ENCODE results near the gene GIGYF2. TPM values are rescaled to one million over a fixed set of nuclear protein-coding genes. Genes with fewer than 3 reads are reported as not detected.

GIGYF2 gene
- total RNA-seq, 1 experiment from 2014 or later, result 40.4 TPM

GRCh38 chr2:232721261-232721660 is 24.1 kb downstream of the GIGYF2 start:
- ChIA-PET CTCF (no interaction called here), POLR2A (interaction anchor here (0.6 kb wide), 1 partner anchor 25 kb away, joined by 3 read pairs; no protein-coding TSS in a partner anchor)
- H3K27me3 ChIP-seq (replicated peaks; ENCODE audit: control insufficient read depth, insufficient read depth, low read length), result no peaks in the 10 kb centered on the region
- DNase-seq, result no peak
- Mint-ChIP-seq H3K9me3 (ENCODE audit: unreplicated experiment) (no peaks in the 10 kb centered on the region), H3K4me1 (ENCODE audit: low read depth, unreplicated experiment) (no peaks in the 10 kb centered on the region), H3K4me3 (ENCODE audit: unreplicated experiment) (no peak overlapping the region), H3K27ac (ENCODE audit: unreplicated experiment) (no peak overlapping the region), H3K27me3 (ENCODE audit: insufficient read depth, unreplicated experiment) (no peaks in the 10 kb centered on the region), H3K36me3 (ENCODE audit: insufficient read depth, unreplicated experiment) (peaks cover 54% of the 10 kb centered on the region)
- intact Hi-C loops (cut with micrococcal nuclease; ENCODE audit: unreplicated experiment), result no loop called here
- no peaks in the 10 kb centered on the region for H3K9me3 ChIP-seq
- BruUV-seq (replicated peaks), result no TSS peak
- no peak overlapping the region for H3K4me3 ChIP-seq (ENCODE audit: low read depth, low read length)
- H3K36me3 ChIP-seq (ENCODE audit: control insufficient read depth, insufficient read depth, low read length), result no peaks in the 10 kb centered on the region
- no peak for TF ChIP-seq CTCF (IDR thresholded peaks at IDR 0.05; ENCODE audit: insufficient read depth in 1 of 2, low read depth in 1 of 2, low read length in 1 of 2, severe bottlenecking in 1 of 2, unreplicated experiment in 1 of 2)
- H3K4me1 ChIP-seq, result no peaks in the 10 kb centered on the region

- intact Hi-C loops (cut with micrococcal nuclease; ENCODE audit: unreplicated experiment), result no loop called here
- no peak overlapping the region for H3K4me3 Mint-ChIP-seq (ENCODE audit: unreplicated experiment)
- H3K36me3 ChIP-seq (ENCODE audit: control insufficient read depth, insufficient read depth, low read length), result no peaks in the 10 kb centered on the region
- peaks cover 50% of the 10 kb centered on the region for H3K36me3 Mint-ChIP-seq (ENCODE audit: insufficient read depth, unreplicated experiment)
- BruUV-seq (replicated peaks), result no TSS peak
- H3K27me3 Mint-ChIP-seq (ENCODE audit: insufficient read depth, unreplicated experiment), result no peaks in the 10 kb centered on the region
- POLR2A ChIA-PET, result interaction anchor here (0.6 kb wide), 1 partner anchor 25 kb away, joined by 3 read pairs; no protein-coding TSS in a partner anchor
- no peak for DNase-seq
- no peak overlapping the region for H3K4me3 ChIP-seq (ENCODE audit: low read depth, low read length)
- CTCF ChIA-PET, result no interaction called here
- no peak overlapping the region for H3K27ac Mint-ChIP-seq (ENCODE audit: unreplicated experiment)
- no peaks in the 10 kb centered on the region for H3K9me3 ChIP-seq
- no peaks in the 10 kb centered on the region for H3K27me3 ChIP-seq (replicated peaks; ENCODE audit: control insufficient read depth, insufficient read depth, low read length)
- TF ChIP-seq CTCF (IDR thresholded peaks at IDR 0.05; ENCODE audit: insufficient read depth in 1 of 2, low read depth in 1 of 2, low read length in 1 of 2, severe bottlenecking in 1 of 2, unreplicated experiment in 1 of 2), result no peak
- no peaks in the 10 kb centered on the region for H3K9me3 Mint-ChIP-seq (ENCODE audit: unreplicated experiment)
- H3K4me1 ChIP-seq, result no peaks in the 10 kb centered on the region
- H3K4me1 Mint-ChIP-seq (ENCODE audit: low read depth, unreplicated experiment), result no peaks in the 10 kb centered on the region
Measured at GRCh38 chr2:232721882-232722281, 24.8 kb downstream of the GIGYF2 start.

- TF ChIP-seq CTCF (IDR thresholded peaks at IDR 0.05; ENCODE audit: insufficient read depth in 1 of 2, low read depth in 1 of 2, low read length in 1 of 2, severe bottlenecking in 1 of 2, unreplicated experiment in 1 of 2), result no peak
- Mint-ChIP-seq H3K4me3 (ENCODE audit: unreplicated experiment) (no peak overlapping the region), H3K4me1 (ENCODE audit: low read depth, unreplicated experiment) (no peaks in the 10 kb centered on the region), H3K27me3 (ENCODE audit: insufficient read depth, unreplicated experiment) (no peaks in the 10 kb centered on the region), H3K36me3 (ENCODE audit: insufficient read depth, unreplicated experiment) (peaks cover 54% of the 10 kb centered on the region), H3K9me3 (ENCODE audit: unreplicated experiment) (no peaks in the 10 kb centered on the region), H3K27ac (ENCODE audit: unreplicated experiment) (no peak overlapping the region)
- CTCF ChIA-PET, result no interaction called here
- no peaks in the 10 kb centered on the region for H3K9me3 ChIP-seq
- POLR2A ChIA-PET, result no interaction called here
- no peaks in the 10 kb centered on the region for H3K27me3 ChIP-seq (replicated peaks; ENCODE audit: control insufficient read depth, insufficient read depth, low read length)
- no peaks in the 10 kb centered on the region for H3K36me3 ChIP-seq (ENCODE audit: control insufficient read depth, insufficient read depth, low read length)
- BruUV-seq (replicated peaks), result no TSS peak
- no peak overlapping the region for H3K4me3 ChIP-seq (ENCODE audit: low read depth, low read length)
- H3K4me1 ChIP-seq, result no peaks in the 10 kb centered on the region
- intact Hi-C loops (cut with micrococcal nuclease; ENCODE audit: unreplicated experiment), result no loop called here
- no peak for DNase-seq
Measured at GRCh38 chr2:232723027-232723426, 25.9 kb downstream of the GIGYF2 start.
